Keratinocyte (primary cell): ENCODE results near the gene MAPRE2.

Source experiments
- CTCF ChIP-seq, 3 experiments: IDR thresholded peaks in 1 of 3; conservative IDR thresholded peaks in 1 of 3; optimal IDR thresholded peaks in 1 of 3; 2 replicates in 2 of 3; 3 replicates in 1 of 3; pipeline versions ENCODE3 to v1.5.1; 2011; ENCODE audit warnings: low read length in 3 of 3, mild to moderate bottlenecking in 3 of 3, moderate library complexity in 2 of 3, control low read depth in 1 of 3, inconsistent platforms in 1 of 3; ENCODE audit not compliant: insufficient read depth in 2 of 3; ENCODE audit errors: extremely low read depth in 1 of 3
- EZH2 ChIP-seq: IDR thresholded peaks from one replicate; pipeline ENCODE4 v1.6.1; 2012; ENCODE audit warnings: inconsistent platforms, mild to moderate bottlenecking, low read length, moderate library complexity

- no peak for TF ChIP-seq CTCF (optimal IDR thresholded peaks at IDR 0.05 in 1 of 3, IDR thresholded peaks at IDR 0.05 in 1 of 3, conservative IDR thresholded peaks at IDR 0.05 in 1 of 3; ENCODE audit: extremely low read depth in 1 of 3, insufficient read depth in 2 of 3, low read length in 3 of 3)
- no peak for TF ChIP-seq EZH2
These were observed 66.0 kb downstream of the MAPRE2 start for GRCh38 chr18:35107216-35107615.
